CD4-positive, alpha-beta memory T cell (primary cell): Measurements from ENCODE around the gene CHST15. TPM values are rescaled to one million over a fixed set of nuclear protein-coding genes. Genes with fewer than 3 reads are reported as not detected.

Source experiments
- CTCF ChIA-PET: fragments of 350-600 bp; sonication (Branson Sonifier 250); formaldehyde crosslinking; loops from one replicate; lab custom pipeline; 2021; ENCODE audit warnings: inconsistent platforms; ENCODE audit not compliant: partially characterized antibody; lab: Charles Lee
- POLR2A ChIA-PET: fragments of 350-600 bp; sonication (Branson Sonifier 250); formaldehyde crosslinking; loops from one replicate; lab custom pipeline; 2021; ENCODE audit not compliant: partially characterized antibody; lab: Charles Lee
- DNase-seq, 5 donors: peaks; one replicate each; pipeline versions ENCODE4 v3.0.0 to v3.0.0-alpha.2; 2020 to 2022; ENCODE audit warnings: mixed read lengths in 1 of 5
- H3K27ac ChIP-seq: one replicate; pipeline ENCODE4 v1.7.0; 2013; ENCODE audit warnings: low read depth, low read length
- H3K27me3 ChIP-seq: 2 replicates; pipeline ENCODE4 v1.7.0; 2013; ENCODE audit warnings: mild to moderate bottlenecking, low read length, moderate library complexity; ENCODE audit not compliant: insufficient read depth
- H3K36me3 ChIP-seq: 2 replicates; pipeline ENCODE4 v1.7.0; 2013; ENCODE audit warnings: mild to moderate bottlenecking, low read length, moderate library complexity; ENCODE audit not compliant: insufficient read depth
- H3K4me1 ChIP-seq: 2 replicates; pipeline ENCODE4 v1.7.0; 2013; ENCODE audit warnings: mild to moderate bottlenecking, low read length, moderate library complexity; ENCODE audit not compliant: insufficient read depth
- H3K4me3 ChIP-seq, 2 donors: one replicate each; pipeline ENCODE4 v1.7.0; 2013; ENCODE audit warnings: low read length in 2 of 2, mild to moderate bottlenecking in 1 of 2
- H3K9me3 ChIP-seq, 2 donors: one replicate each; pipeline ENCODE4 v1.7.0; 2013; ENCODE audit warnings: low read length in 2 of 2, control low read depth in 1 of 2; ENCODE audit not compliant: control insufficient read depth in 1 of 2
- H3K27ac Mint-ChIP-seq, 7 donors: one replicate each; pipeline ENCODE4 v1.8.0; 2020 to 2021; ENCODE audit warnings: mixed read lengths in 7 of 7, mild to moderate bottlenecking in 6 of 7, inconsistent platforms in 3 of 7, moderate library complexity in 3 of 7
- H3K27me3 Mint-ChIP-seq, 2 donors: one replicate each; pipeline ENCODE4 v1.8.0; 2020 to 2021; ENCODE audit warnings: mixed read lengths in 2 of 2
- H3K36me3 Mint-ChIP-seq, 2 donors: one replicate each; pipeline ENCODE4 v1.8.0; 2020 to 2021; ENCODE audit warnings: mixed read lengths in 2 of 2, inconsistent platforms in 1 of 2, mild to moderate bottlenecking in 1 of 2
- H3K4me1 Mint-ChIP-seq, 4 donors: one replicate each; pipeline ENCODE4 v1.8.0; 2020 to 2021; ENCODE audit warnings: mixed read lengths in 4 of 4, mild to moderate bottlenecking in 1 of 4
- H3K4me3 Mint-ChIP-seq, 8 donors: one replicate each; pipeline ENCODE4 v1.8.0; 2020 to 2021; ENCODE audit warnings: mixed read lengths in 8 of 8, mild to moderate bottlenecking in 7 of 8, moderate library complexity in 6 of 8, inconsistent platforms in 3 of 8
- H3K9me3 Mint-ChIP-seq, 8 donors: one replicate each; pipeline ENCODE4 v1.8.0; 2020 to 2021; ENCODE audit warnings: mixed read lengths in 8 of 8, mild to moderate bottlenecking in 5 of 8, inconsistent platforms in 3 of 8, moderate library complexity in 1 of 8
- intact Hi-C: fragments of 100-400 bp; cut with micrococcal nuclease; formaldehyde crosslinking; loops from one replicate; pipeline ENCODE4 v1.15.1; 2023
- polyA plus RNA-seq, 2 donors: library from polyadenylated mRNA; unstranded; fragments of 300-500 nt; fragmentation: Illumina TruSeq; gene quantifications; one replicate each; pipeline ENCODE4 v1.2.3, GENCODE V29; 2021
- total RNA-seq, 2 experiments: library from RNA; stranded (reverse); gene quantifications; one replicate each; pipeline ENCODE4 v1.2.3, GENCODE V29; 2021

The CHST15 gene
- total and polyA plus RNA-seq, 4 experiments from 2014 or later = 0.13 to 1.2 (median 0.67) TPM; not detected in 1

DNA sequence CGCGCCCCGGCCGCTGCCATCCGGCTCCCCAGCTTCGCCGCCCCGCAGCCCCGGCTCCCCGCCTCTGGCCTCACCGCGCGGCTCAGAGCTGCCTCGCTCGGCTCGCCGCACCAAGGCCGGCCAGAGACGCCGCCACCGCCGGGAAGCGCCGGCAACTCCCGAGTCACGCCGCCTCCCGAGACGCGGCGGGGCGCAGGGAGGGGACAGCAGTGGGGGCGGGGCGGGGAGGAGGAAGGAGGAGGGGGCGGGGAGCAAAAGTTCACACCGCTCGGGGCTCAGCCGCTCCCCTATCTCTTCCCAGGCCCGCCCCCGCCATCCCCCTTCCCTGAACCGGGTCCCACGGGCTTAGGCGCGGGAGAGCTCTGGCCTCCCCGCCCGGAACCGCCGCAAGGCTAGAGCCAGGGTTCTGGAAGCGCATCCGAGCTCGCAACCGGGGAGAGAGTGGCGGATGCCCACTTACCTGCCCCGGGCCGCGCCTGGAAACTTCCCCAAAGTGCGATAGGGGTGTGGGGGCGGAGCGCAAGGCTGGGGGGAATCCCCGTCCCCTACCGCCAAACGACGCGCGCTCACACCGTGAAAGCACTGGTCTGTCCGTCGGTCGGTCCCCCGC lies 1.0 kb downstream of the CHST15 start:
- CTCF ChIA-PET = no interaction called here
- Histone ChIP-seq H3K36me3 (no peaks in the 10 kb centered on the region), H3K27me3 (no peaks in the 10 kb centered on the region), H3K27ac (no peak overlapping the region), H3K4me1 (no peaks in the 10 kb centered on the region), H3K9me3 (no peaks in the 10 kb centered on the region), H3K4me3 (peak overlapping the region in 1 of 2 donors; percentile 14)
- peak in 2 of 5 donors; percentile 20 to 21 for DNase-seq
- intact Hi-C loops = no loop called here
- POLR2A ChIA-PET = no interaction called here
- Mint-ChIP-seq H3K4me3 (peak overlapping the region in 4 of 8 donors; percentile 71 to 84 (median 76)), H3K27me3 (peaks cover 19 to 44% of the 10 kb centered on the region in 2 donors), H3K36me3 (peaks cover 0 to 3% of the 10 kb centered on the region in 2 donors), H3K27ac (no peak overlapping the region), H3K9me3 (peaks cover 0 to 6% (median 3%) of the 10 kb centered on the region in 8 donors), H3K4me1 (peaks cover 0 to 12% (median 4%) of the 10 kb centered on the region in 4 donors)

DNA sequence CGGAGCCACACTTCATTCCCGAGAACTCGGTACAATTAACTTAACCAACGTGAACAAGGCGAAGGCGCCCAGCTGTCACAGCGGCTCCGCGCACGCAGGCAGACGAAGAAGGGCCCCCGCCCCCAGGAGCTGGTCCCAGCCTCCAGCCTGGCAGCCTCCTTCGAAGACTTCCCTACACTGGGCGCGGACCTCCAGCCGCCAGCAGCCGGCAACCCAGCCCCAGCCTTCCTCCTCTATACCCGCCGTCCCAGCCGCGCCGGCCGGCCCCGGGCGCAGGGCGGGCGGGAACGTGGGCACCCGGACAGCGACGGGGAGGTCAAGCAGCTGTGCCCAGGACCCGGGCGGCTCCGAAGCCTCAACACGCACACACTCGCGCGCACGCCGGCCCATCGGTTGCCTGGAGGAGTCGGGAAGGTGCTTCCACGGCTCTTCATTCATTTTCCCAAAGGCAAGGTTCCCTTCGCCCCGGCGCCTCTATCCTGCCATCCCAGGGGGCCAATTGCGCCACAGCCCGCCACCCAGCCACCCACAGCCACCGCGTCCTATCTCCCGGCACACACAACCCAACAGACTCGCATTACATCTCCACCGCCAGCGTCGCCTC lies 1.6 kb downstream of the CHST15 start:
- no peaks in the 10 kb centered on the region for H3K9me3 ChIP-seq
- H3K36me3 Mint-ChIP-seq = peaks cover 0 to 3% of the 10 kb centered on the region in 2 donors
- H3K27ac ChIP-seq = no peak overlapping the region
- H3K27me3 Mint-ChIP-seq = peaks cover 19 to 44% of the 10 kb centered on the region in 2 donors
- no peaks in the 10 kb centered on the region for H3K36me3 ChIP-seq
- no peak overlapping the region for H3K4me3 ChIP-seq
- no peaks in the 10 kb centered on the region for H3K27me3 ChIP-seq
- peak overlapping the region; percentile 21 to 84 (median 64) for H3K4me3 Mint-ChIP-seq
- POLR2A ChIA-PET = no interaction called here
- CTCF ChIA-PET = no interaction called here
- no peaks in the 10 kb centered on the region for H3K4me1 ChIP-seq
- H3K9me3 Mint-ChIP-seq = peaks cover 0 to 6% (median 3%) of the 10 kb centered on the region in 8 donors
- H3K4me1 Mint-ChIP-seq = peaks cover 0 to 12% (median 4%) of the 10 kb centered on the region in 4 donors
- peak overlapping the region in 1 of 7 donors; percentile 42 for H3K27ac Mint-ChIP-seq
- intact Hi-C loops = no loop called here
- DNase-seq = peak in 1 of 5 donors; percentile 4

DNA sequence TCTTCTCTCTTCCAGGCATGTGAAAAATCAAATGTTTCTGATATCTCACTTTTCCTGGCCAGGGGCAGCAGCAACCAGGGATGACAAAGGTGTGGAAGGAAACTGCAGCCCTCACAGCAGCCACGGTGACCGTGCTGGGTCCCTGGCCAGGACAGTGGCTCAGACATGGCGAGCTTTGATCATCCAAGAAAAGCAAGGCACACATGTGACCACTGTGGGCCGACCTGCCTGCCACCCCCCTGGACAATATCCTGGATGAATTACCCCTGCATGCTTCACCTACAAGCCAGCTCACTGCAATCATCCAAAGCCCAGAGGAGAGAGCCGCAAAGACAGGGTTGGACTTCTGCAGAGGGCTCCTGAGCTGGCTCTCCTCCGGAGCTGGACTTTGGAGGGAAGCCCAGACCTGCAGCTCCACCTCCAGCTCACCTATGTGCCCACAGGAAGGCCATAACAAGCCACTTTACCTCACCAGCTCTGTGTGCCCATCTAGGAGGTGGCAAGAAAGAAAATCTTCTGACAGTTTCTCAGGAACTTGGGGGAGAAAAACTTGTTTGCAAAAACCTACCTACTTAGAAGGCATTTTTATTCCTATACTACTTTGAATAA lies 2.7 kb downstream of the CHST15 start:
- intact Hi-C loops = no loop called here
- Mint-ChIP-seq H3K4me3 (peak overlapping the region in 3 of 8 donors; percentile 51 to 78 (median 74)), H3K4me1 (peaks cover 0 to 12% (median 4%) of the 10 kb centered on the region in 4 donors), H3K9me3 (peaks cover 0 to 1% (median 0%) of the 10 kb centered on the region in 8 donors), H3K27me3 (peaks cover 13 to 37% of the 10 kb centered on the region in 2 donors), H3K36me3 (peaks cover 0 to 3% of the 10 kb centered on the region in 2 donors), H3K27ac (no peak overlapping the region)
- no peak overlapping the region for H3K4me3 ChIP-seq
- H3K36me3 ChIP-seq = no peaks in the 10 kb centered on the region
- H3K27me3 ChIP-seq = no peaks in the 10 kb centered on the region
- no peaks in the 10 kb centered on the region for H3K4me1 ChIP-seq
- CTCF ChIA-PET = no interaction called here
- no peaks in the 10 kb centered on the region for H3K9me3 ChIP-seq
- no peak for DNase-seq
- POLR2A ChIA-PET = no interaction called here
- no peak overlapping the region for H3K27ac ChIP-seq

DNA sequence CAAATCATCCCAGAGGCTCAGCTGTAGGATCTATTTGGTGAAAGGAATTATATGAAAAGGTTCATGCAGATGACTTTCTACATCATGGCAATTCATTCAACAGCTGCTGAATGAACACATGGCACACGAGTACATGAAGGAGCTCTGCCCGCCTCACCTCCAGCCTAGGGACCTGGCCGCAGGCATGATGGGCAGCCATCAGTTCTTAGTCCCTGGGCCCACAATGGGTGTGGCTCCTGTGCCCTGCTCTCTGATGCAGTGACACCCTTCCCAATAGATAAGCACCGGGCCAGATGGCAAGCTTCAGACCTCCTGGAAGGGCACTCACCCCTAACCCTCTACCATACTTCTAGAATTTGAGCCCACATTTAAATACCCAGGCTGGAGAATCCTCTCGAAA lies 3.5 kb downstream of the CHST15 start:
- Histone ChIP-seq H3K27ac (no peak overlapping the region), H3K36me3 (no peaks in the 10 kb centered on the region), H3K9me3 (no peaks in the 10 kb centered on the region), H3K27me3 (no peaks in the 10 kb centered on the region), H3K4me1 (no peaks in the 10 kb centered on the region), H3K4me3 (no peak overlapping the region)
- H3K9me3 Mint-ChIP-seq = peaks cover 0 to 1% (median 0%) of the 10 kb centered on the region in 8 donors
- no peak for DNase-seq
- ChIA-PET CTCF (no interaction called here), POLR2A (no interaction called here)
- peaks cover 10 to 31% of the 10 kb centered on the region in 2 donors for H3K27me3 Mint-ChIP-seq
- intact Hi-C loops = no loop called here
- peak overlapping the region in 1 of 7 donors; percentile 86 for H3K27ac Mint-ChIP-seq
- H3K36me3 Mint-ChIP-seq = peaks cover 0 to 3% of the 10 kb centered on the region in 2 donors
- peaks cover 0 to 12% (median 4%) of the 10 kb centered on the region in 4 donors for H3K4me1 Mint-ChIP-seq
- H3K4me3 Mint-ChIP-seq = peak overlapping the region in 1 of 8 donors; percentile 6

DNA sequence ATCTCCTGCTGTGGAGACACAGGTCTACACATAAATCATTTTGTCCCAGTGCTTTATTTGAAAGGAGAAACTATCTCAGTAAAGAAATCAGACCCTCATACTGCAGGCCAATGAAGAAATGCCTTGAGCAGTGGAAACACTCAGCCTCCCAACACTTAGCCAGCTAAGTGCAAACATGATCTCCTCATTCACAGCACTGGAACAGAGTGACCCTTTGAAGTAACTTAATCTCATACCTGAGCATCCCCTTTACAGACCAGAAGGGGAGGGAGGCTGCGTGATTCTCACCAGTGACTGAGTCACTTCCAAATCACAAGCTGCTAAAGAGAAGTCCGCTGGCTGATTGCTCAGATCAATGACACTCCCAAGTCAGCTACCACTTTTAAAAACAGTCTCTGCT lies 4.5 kb downstream of the CHST15 start:
- H3K4me1 ChIP-seq = no peaks in the 10 kb centered on the region
- ChIA-PET CTCF (no interaction called here), POLR2A (no interaction called here)
- no peak overlapping the region for H3K4me3 Mint-ChIP-seq
- H3K36me3 Mint-ChIP-seq = peaks cover 0 to 3% of the 10 kb centered on the region in 2 donors
- DNase-seq = no peak
- H3K4me3 ChIP-seq = no peak overlapping the region
- H3K27me3 Mint-ChIP-seq = peaks cover 5 to 25% of the 10 kb centered on the region in 2 donors
- peaks cover 0 to 5% (median 3%) of the 10 kb centered on the region in 4 donors for H3K4me1 Mint-ChIP-seq
- no peaks in the 10 kb centered on the region for H3K27me3 ChIP-seq
- H3K9me3 ChIP-seq = no peaks in the 10 kb centered on the region
- H3K36me3 ChIP-seq = no peaks in the 10 kb centered on the region
- H3K27ac Mint-ChIP-seq = no peak overlapping the region
- H3K9me3 Mint-ChIP-seq = peaks cover 0 to 1% (median 0%) of the 10 kb centered on the region in 8 donors
- no peak overlapping the region for H3K27ac ChIP-seq
- intact Hi-C loops = no loop called here

DNA sequence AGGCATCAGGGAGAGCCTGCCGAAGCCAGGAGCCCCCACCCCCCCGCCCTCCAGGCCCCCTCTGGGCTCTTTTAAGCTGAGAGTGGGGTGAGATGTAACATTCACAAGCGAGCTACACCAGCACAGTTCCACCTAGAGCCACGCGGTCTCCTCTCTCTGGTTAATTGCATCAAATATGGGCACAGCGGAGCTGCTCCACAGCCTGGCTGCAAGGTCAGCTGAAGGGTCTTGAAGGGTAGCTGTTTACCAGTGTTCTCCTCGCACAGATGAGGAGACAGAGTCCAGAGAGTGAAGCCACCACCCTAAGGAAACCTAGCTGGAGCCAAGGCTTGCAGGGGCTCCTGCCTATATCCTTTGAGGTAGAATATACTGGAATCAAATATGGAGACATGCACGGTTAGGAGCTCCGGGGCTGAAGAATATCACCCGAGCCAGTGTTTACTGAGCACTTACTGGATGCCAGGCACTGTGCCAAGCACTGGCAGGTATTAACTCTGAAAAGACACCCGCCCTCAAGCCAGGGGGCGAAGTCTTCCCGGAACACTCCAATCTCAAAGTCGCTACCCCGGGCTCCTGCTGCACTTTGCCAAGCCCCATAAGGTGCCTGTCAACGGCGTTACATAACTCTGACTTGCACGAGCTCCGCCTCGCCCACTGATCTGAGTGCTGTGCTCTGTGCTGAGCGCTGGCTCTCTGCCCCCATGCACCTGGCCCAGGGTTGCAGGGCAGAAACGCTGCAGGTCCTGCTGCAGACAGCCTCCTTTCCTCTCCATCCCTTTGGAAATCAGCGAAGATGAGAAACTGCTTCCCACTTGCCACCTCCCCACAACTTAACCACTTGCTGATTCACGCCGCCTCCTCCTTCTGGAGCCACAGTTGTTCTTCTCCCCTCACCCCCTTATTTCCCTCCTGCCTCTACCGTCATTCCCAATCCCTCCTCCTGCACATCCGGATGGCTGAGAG lies 5.4 kb downstream of the CHST15 start:
- H3K9me3 ChIP-seq = no peaks in the 10 kb centered on the region
- DNase-seq = no peak
- ChIA-PET CTCF (interaction anchor here (1.2 kb wide), 1 partner anchor 38 kb away, joined by 3 read pairs; no protein-coding TSS in a partner anchor), POLR2A (no interaction called here)
- peaks cover 5 to 25% of the 10 kb centered on the region in 2 donors for H3K27me3 Mint-ChIP-seq
- peaks cover 0 to 3% of the 10 kb centered on the region in 2 donors for H3K36me3 Mint-ChIP-seq
- H3K4me1 Mint-ChIP-seq = peaks cover 0 to 5% (median 3%) of the 10 kb centered on the region in 4 donors
- H3K4me3 Mint-ChIP-seq = no peak overlapping the region
- H3K36me3 ChIP-seq = no peaks in the 10 kb centered on the region
- no peaks in the 10 kb centered on the region for H3K27me3 ChIP-seq
- no peak overlapping the region for H3K27ac ChIP-seq
- H3K4me3 ChIP-seq = no peak overlapping the region
- H3K4me1 ChIP-seq = no peaks in the 10 kb centered on the region
- H3K27ac Mint-ChIP-seq = no peak overlapping the region
- peaks cover 0 to 1% (median 0%) of the 10 kb centered on the region in 8 donors for H3K9me3 Mint-ChIP-seq
- intact Hi-C loops = no loop called here
